Muscle layer of duodenum (tissue), 2 donors: ENCODE data around the gene GADD45B.
"Not testable (repeated sequence)": the region's sequence is repeated elsewhere in the genome, so short reads cannot be mapped to it uniquely, and the experiment has no call there.

ENCODE experiments used
- H3K27ac ChIP-seq: one replicate; pipeline ENCODE4 v1.7.0; 2013; ENCODE audit warnings: mild to moderate bottlenecking, low read length
- H3K27me3 ChIP-seq: one replicate; pipeline ENCODE4 v1.7.0; 2013; ENCODE audit warnings: low read depth, mild to moderate bottlenecking, control low read depth, low read length
- H3K36me3 ChIP-seq, 2 donors: one replicate each; pipeline ENCODE4 v1.7.0; 2013; ENCODE audit warnings: low read length in 2 of 2, control low read depth in 1 of 2, mild to moderate bottlenecking in 1 of 2; ENCODE audit not compliant: insufficient read depth in 2 of 2, control insufficient read depth in 1 of 2
- H3K4me1 ChIP-seq, 2 donors: one replicate each; pipeline ENCODE4 v1.7.0; 2013; ENCODE audit warnings: low read length in 2 of 2, mild to moderate bottlenecking in 2 of 2, control low read depth in 1 of 2, moderate library complexity in 1 of 2; ENCODE audit not compliant: insufficient read depth in 2 of 2, control insufficient read depth in 1 of 2
- H3K4me3 ChIP-seq, 2 donors: one replicate each; pipeline ENCODE4 v1.7.0; 2013; ENCODE audit warnings: low read length in 2 of 2, low read depth in 1 of 2, mild to moderate bottlenecking in 1 of 2
- H3K9me3 ChIP-seq, 2 donors: one replicate each; pipeline ENCODE4 v1.7.0; 2013; ENCODE audit warnings: low read length in 2 of 2, control low read depth in 1 of 2, mild to moderate bottlenecking in 1 of 2; ENCODE audit not compliant: control insufficient read depth in 1 of 2
- donor health status: healthy.

Gene GADD45B

GRCh38 chr19:2484178-2484937 is 8.4 kb downstream of the GADD45B start:
- H3K27ac ChIP-seq, result no peak overlapping the region
- H3K27me3 ChIP-seq, result no peaks in the 10 kb centered on the region
- H3K36me3 ChIP-seq, result no peaks in the 10 kb centered on the region

GRCh38 chr19:2485428-2485827 is 9.5 kb downstream of the GADD45B start:
- no peaks in the 10 kb centered on the region for H3K27me3 ChIP-seq
- no peak overlapping the region for H3K4me3 ChIP-seq
- H3K4me1 ChIP-seq, result peaks cover 4 to 22% of the 10 kb centered on the region in 2 donors
- H3K9me3 ChIP-seq, result peaks cover 0 to 4% of the 10 kb centered on the region in 2 donors
- H3K27ac ChIP-seq, result no peak overlapping the region
- no peaks in the 10 kb centered on the region for H3K36me3 ChIP-seq

More at GRCh38 chr19:2484178-2484937, 8.4 kb downstream of the GADD45B start:
- Histone ChIP-seq H3K4me3 (no peak overlapping the region), H3K4me1 (peaks cover 0 to 15% of the 10 kb centered on the region in 2 donors), H3K9me3 (peaks cover 0 to 4% of the 10 kb centered on the region in 2 donors)

GRCh38 chr19:2487090-2487489 is 11.2 kb downstream of the GADD45B start:
- Histone ChIP-seq H3K4me3 (no peak overlapping the region), H3K4me1 (peaks cover 4 to 22% of the 10 kb centered on the region in 2 donors), H3K36me3 (no peaks in the 10 kb centered on the region), H3K9me3 (peaks cover 0 to 4% of the 10 kb centered on the region in 2 donors), H3K27me3 (no peaks in the 10 kb centered on the region), H3K27ac (no peak overlapping the region)

- Histone ChIP-seq H3K36me3 (no peaks in the 10 kb centered on the region), H3K27ac (no peak overlapping the region), H3K4me3 (peak overlapping the region in 1 of 2 donors; percentile 61), H3K4me1 (peaks cover 4 to 22% of the 10 kb centered on the region in 2 donors), H3K9me3 (peaks cover 0 to 4% of the 10 kb centered on the region in 2 donors), H3K27me3 (no peaks in the 10 kb centered on the region)
Measured at GRCh38 chr19:2487842-2488241, 11.9 kb downstream of the GADD45B start.

GRCh38 chr19:2488405-2488941 is 12.5 kb downstream of the GADD45B start:
- H3K4me3 ChIP-seq, result peak overlapping the region; percentile 26 to 61
- peaks cover 4 to 22% of the 10 kb centered on the region in 2 donors for H3K4me1 ChIP-seq
- no peak overlapping the region for H3K27ac ChIP-seq
- H3K36me3 ChIP-seq, result no peaks in the 10 kb centered on the region
- H3K27me3 ChIP-seq, result no peaks in the 10 kb centered on the region
- H3K9me3 ChIP-seq, result no peaks in the 10 kb centered on the region

- Histone ChIP-seq H3K9me3 (no peaks in the 10 kb centered on the region), H3K4me1 (peaks cover 4 to 24% of the 10 kb centered on the region in 2 donors), H3K4me3 (peak overlapping the region; percentile 26 to 61), H3K27me3 (no peaks in the 10 kb centered on the region), H3K36me3 (no peaks in the 10 kb centered on the region), H3K27ac (no peak overlapping the region)
Measured at GRCh38 chr19:2488942-2489731, 13.2 kb downstream of the GADD45B start.

GRCh38 chr19:2490659-2491058 is 14.7 kb downstream of the GADD45B start:
- no peak overlapping the region for H3K27ac ChIP-seq
- H3K27me3 ChIP-seq, result no peaks in the 10 kb centered on the region
- no peaks in the 10 kb centered on the region for H3K9me3 ChIP-seq
- no peak overlapping the region for H3K4me3 ChIP-seq
- peaks cover 5 to 34% of the 10 kb centered on the region in 2 donors for H3K4me1 ChIP-seq
- H3K36me3 ChIP-seq, result no peaks in the 10 kb centered on the region

GRCh38 chr19:2491130-2491801 is 15.3 kb downstream of the GADD45B start:
- Histone ChIP-seq H3K9me3 (no peaks in the 10 kb centered on the region), H3K36me3 (no peaks in the 10 kb centered on the region), H3K27me3 (no peaks in the 10 kb centered on the region), H3K4me1 (peaks cover 11 to 37% of the 10 kb centered on the region in 2 donors), H3K27ac (no peak overlapping the region), H3K4me3 (no peak overlapping the region)

- Histone ChIP-seq H3K9me3 (no peaks in the 10 kb centered on the region), H3K36me3 (no peaks in the 10 kb centered on the region), H3K27me3 (no peaks in the 10 kb centered on the region), H3K4me3 (no peak overlapping the region), H3K27ac (no peak overlapping the region), H3K4me1 (peaks cover 11 to 37% of the 10 kb centered on the region in 2 donors)
Measured at GRCh38 chr19:2492870-2493269, 16.9 kb downstream of the GADD45B start.

GRCh38 chr19:2493448-2493847 is 17.5 kb downstream of the GADD45B start:
- not testable (repeated sequence) for H3K36me3 ChIP-seq, H3K27me3 ChIP-seq, H3K9me3 ChIP-seq, H3K4me3 ChIP-seq, H3K27ac ChIP-seq
- H3K4me1 ChIP-seq, result peaks cover 11 to 32% of the 10 kb centered on the region in 2 donors

- Histone ChIP-seq H3K4me1 (peaks cover 11 to 26% of the 10 kb centered on the region in 2 donors), H3K27ac (no peak overlapping the region), H3K9me3 (no peaks in the 10 kb centered on the region), H3K4me3 (peak overlapping the region; percentile 69 to 78), H3K27me3 (no peaks in the 10 kb centered on the region), H3K36me3 (no peaks in the 10 kb centered on the region)
Measured at GRCh38 chr19:2494084-2494446, 18.1 kb downstream of the GADD45B start.
